HL-60 (cell line): ENCODE results near the gene SLC17A3.

Experiments
- GABPA ChIP-seq: IDR thresholded peaks from 2 replicates; pipeline ENCODE4 v1.6.1; 2012; ENCODE audit warnings: low read depth
- TF ChIP-seq, protein P1 (sequence below): IDR thresholded peaks from one replicate; pipeline ENCODE4 v1.5.1; 2011; ENCODE audit warnings: low read length, control low read depth, inconsistent platforms; ENCODE audit not compliant: insufficient read depth

DNA sequence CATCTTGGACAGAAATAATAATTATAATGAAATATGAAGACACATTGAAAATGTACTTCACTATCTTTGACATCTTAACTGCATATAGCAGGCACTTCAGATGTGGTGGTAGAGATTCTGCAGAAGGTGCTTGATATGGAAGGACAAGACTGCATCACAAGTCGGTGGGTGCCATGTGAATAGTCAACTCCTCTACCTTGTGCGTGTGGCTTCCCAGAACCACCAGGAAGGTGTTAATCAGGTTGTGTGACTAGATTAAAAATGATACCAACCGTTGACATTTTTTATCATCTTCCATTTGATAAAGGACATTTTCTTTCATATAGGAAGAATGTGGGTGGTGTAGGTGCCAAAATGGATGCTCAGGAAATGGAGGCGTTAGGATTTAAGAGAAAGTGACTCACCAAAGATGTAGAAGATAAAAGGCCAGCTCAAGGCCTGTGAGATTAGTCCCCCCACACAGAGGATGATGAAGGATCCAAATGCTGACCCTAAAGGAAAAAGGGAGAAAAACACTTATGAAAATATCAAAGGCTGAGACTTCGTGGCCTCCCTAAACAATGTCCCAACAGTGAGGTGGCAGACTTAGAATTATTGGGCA, 44.1 kb upstream of the SLC17A3 start:
- TF ChIP-seq, protein P1, sequence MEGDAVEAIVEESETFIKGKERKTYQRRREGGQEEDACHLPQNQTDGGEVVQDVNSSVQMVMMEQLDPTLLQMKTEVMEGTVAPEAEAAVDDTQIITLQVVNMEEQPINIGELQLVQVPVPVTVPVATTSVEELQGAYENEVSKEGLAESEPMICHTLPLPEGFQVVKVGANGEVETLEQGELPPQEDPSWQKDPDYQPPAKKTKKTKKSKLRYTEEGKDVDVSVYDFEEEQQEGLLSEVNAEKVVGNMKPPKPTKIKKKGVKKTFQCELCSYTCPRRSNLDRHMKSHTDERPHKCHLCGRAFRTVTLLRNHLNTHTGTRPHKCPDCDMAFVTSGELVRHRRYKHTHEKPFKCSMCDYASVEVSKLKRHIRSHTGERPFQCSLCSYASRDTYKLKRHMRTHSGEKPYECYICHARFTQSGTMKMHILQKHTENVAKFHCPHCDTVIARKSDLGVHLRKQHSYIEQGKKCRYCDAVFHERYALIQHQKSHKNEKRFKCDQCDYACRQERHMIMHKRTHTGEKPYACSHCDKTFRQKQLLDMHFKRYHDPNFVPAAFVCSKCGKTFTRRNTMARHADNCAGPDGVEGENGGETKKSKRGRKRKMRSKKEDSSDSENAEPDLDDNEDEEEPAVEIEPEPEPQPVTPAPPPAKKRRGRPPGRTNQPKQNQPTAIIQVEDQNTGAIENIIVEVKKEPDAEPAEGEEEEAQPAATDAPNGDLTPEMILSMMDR = no peak
- no peak for TF ChIP-seq GABPA
